IPS-18c (cell line): ENCODE measurements around the gene SLC27A2.

Experiments used
- H3K4me3 ChIP-seq: 2 replicates; pipeline ENCODE4 v1.7.0; 2013; ENCODE audit warnings: low read depth, mild to moderate bottlenecking, low read length, moderate library complexity; ENCODE audit not compliant: insufficient read depth
- H3K9me3 ChIP-seq: one replicate; pipeline ENCODE4 v1.6.1; 2013; ENCODE audit warnings: mild to moderate bottlenecking, low read length, moderate library complexity; ENCODE audit not compliant: control insufficient read depth, insufficient read depth

SLC27A2 gene

GRCh38 chr15:50267577-50267976, 85.6 kb downstream of the SLC27A2 start:
- no peak overlapping the region for H3K4me3 ChIP-seq
- H3K9me3 ChIP-seq: peaks cover 2% of the 10 kb centered on the region

GRCh38 chr15:50275091-50275490, 93.1 kb downstream of the SLC27A2 start:
- H3K9me3 ChIP-seq: peaks cover 2% of the 10 kb centered on the region
- H3K4me3 ChIP-seq: no peak overlapping the region

DNA sequence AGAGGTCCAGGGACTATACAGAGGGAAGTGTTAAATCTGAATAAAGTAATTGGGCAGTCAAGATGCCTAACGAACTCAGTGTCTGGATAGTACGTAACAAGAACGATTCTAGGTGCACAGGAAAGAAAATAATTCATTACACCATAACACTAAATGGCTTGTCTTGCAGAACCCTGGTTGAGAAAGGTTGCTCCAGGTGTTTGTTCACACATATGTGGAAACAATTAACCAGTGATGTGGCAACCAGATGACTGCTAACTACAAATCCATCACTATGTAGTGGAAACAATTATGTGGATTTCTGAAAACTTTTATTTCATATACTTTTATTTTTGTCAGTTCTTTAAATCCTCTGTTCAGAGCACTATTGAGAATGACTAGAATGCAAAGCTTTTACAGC, 93.9 kb downstream of the SLC27A2 start:
- Histone ChIP-seq H3K9me3 (no peaks in the 10 kb centered on the region), H3K4me3 (no peak overlapping the region)

DNA sequence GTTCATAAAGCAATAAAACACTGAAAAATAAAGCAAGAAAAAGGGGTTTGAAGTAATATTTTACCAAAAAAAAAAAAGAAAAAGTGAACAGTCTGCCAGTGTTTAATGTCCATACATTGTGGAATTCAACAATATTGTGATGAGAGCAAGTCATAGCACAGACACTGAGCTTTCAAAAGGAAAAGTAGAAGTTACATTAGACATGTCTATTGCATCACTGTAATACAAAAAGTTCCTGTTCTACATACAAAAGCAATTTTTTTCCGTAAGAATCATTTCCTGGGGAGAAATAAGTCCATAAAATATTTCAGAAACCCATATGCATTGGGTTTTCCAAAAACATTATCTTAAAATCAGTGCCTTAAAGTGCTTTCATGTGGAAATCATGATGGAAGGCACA, 95.4 kb downstream of the SLC27A2 start:
- Histone ChIP-seq H3K9me3 (no peaks in the 10 kb centered on the region), H3K4me3 (no peak overlapping the region)

GRCh38 chr15:50278496-50278895, 96.5 kb downstream of the SLC27A2 start:
- Histone ChIP-seq H3K9me3 (no peaks in the 10 kb centered on the region), H3K4me3 (no peak overlapping the region)

DNA sequence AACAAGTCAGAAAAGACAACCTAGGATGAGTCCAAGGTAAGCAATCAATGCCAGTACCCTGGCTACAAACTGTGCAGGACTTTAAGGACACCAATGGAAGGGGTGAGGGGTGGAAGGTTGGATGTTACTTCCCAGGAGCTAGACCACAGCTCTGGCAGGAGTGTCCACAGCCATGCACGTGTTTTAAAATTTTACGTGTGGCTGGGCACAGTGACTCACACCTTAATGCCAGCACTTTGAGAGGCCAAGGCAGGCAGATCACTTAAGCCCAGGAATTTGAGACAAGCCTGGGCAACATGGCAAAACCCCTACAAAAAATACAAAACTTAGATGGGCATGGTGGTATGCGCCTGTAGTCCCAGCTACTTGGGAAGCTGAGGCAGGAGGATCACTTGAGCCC, 98.3 kb downstream of the SLC27A2 start:
- no peak overlapping the region for H3K4me3 ChIP-seq
- H3K9me3 ChIP-seq: no peaks in the 10 kb centered on the region

DNA sequence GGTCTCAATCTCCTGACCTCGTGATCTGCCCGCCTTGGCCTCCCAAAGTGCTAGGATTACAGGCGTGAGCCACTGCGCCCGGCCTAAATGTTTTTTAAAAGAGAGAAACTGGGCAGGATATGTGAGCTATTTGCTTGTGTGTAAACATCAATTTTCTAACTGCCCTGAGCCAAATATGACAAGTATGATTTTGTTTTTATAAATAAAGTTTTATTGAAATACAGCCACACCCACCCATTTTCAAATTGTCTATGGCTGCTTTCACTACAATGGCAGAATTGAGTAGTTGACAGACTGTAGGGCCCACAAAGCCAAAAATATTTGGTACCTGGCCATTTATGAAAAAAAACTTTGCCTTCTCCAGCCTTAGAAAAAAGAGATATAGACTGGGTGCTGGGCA, 99.4 kb downstream of the SLC27A2 start:
- Histone ChIP-seq H3K4me3 (no peak overlapping the region), H3K9me3 (no peaks in the 10 kb centered on the region)
